Embryonic facial prominence (tissue), 1 donor: ENCODE measurements around the gene FIP1L1.
"Not testable (repeated sequence)": the region's sequence is repeated elsewhere in the genome, so short reads cannot be mapped to it uniquely, and the experiment has no call there.

ENCODE experiments used
- DNase-seq: peaks from one replicate; pipeline ENCODE4 v3.0.0-alpha.2; 2016; ENCODE audit errors: extremely low spot score

Gene FIP1L1

GRCh38 chr4:53376900-53377299 lies 541 bp upstream of the FIP1L1 start:
- DNase-seq, result no peak

- DNase-seq, result no peak
These were observed 686 bp downstream of the FIP1L1 start for GRCh38 chr4:53378171-53378482.

GRCh38 chr4:53380221-53380620 lies 2.8 kb downstream of the FIP1L1 start:
- DNase-seq, result no peak

GRCh38 chr4:53409479-53409878 lies 32.0 kb downstream of the FIP1L1 start:
- not testable (repeated sequence) for DNase-seq

- no peak for DNase-seq
These were observed 41.8 kb downstream of the FIP1L1 start for GRCh38 chr4:53419208-53419607.

- DNase-seq, result no peak
These were observed 44.4 kb downstream of the FIP1L1 start for GRCh38 chr4:53421791-53422190.

GRCh38 chr4:53422367-53422766 lies 44.9 kb downstream of the FIP1L1 start:
- no peak for DNase-seq

GRCh38 chr4:53424280-53424679 lies 46.8 kb downstream of the FIP1L1 start:
- no peak for DNase-seq

- DNase-seq, result no peak
These were observed 49.9 kb downstream of the FIP1L1 start for GRCh38 chr4:53427366-53427765.

- DNase-seq, result no peak
These were observed 53.6 kb downstream of the FIP1L1 start for GRCh38 chr4:53431052-53431451.

- DNase-seq, result no peak
These were observed 55.3 kb downstream of the FIP1L1 start for GRCh38 chr4:53432528-53433424.

- DNase-seq, result no peak
These were observed 58.8 kb downstream of the FIP1L1 start for GRCh38 chr4:53436251-53436650.

GRCh38 chr4:53441564-53441963 lies 64.1 kb downstream of the FIP1L1 start:
- DNase-seq, result no peak

- no peak for DNase-seq
These were observed 67.5 kb downstream of the FIP1L1 start for GRCh38 chr4:53444954-53445353.

GRCh38 chr4:53450773-53451172 lies 73.3 kb downstream of the FIP1L1 start:
- no peak for DNase-seq

GRCh38 chr4:53453385-53453784 lies 75.9 kb downstream of the FIP1L1 start:
- DNase-seq, result no peak

GRCh38 chr4:53455766-53456165 lies 78.3 kb downstream of the FIP1L1 start:
- DNase-seq, result no peak

- DNase-seq, result no peak
These were observed 78.7 kb downstream of the FIP1L1 start for GRCh38 chr4:53456178-53456577.

- no peak for DNase-seq
These were observed 82.1 kb downstream of the FIP1L1 start for GRCh38 chr4:53459548-53459947.

- DNase-seq, result no peak
These were observed 83.8 kb downstream of the FIP1L1 start for GRCh38 chr4:53461244-53461643.

GRCh38 chr4:53463340-53463739 lies 85.9 kb downstream of the FIP1L1 start:
- no peak for DNase-seq

- no peak for DNase-seq
These were observed 87.8 kb downstream of the FIP1L1 start for GRCh38 chr4:53465281-53465680.

- DNase-seq, result no peak
These were observed 88.5 kb downstream of the FIP1L1 start for GRCh38 chr4:53465891-53466290.

- not testable (repeated sequence) for DNase-seq
These were observed 89.1 kb downstream of the FIP1L1 start for GRCh38 chr4:53466576-53466975.
